NCI-H345 (cell line): ENCODE results near the gene PALS2.

ENCODE experiments used
- DNase-seq: peaks from one replicate; lab custom pipeline; 2025; lab: John Stamatoyannopoulos, UW

Gene PALS2

GRCh38 chr7:24591152-24591551, 17.9 kb downstream of the PALS2 start:
- no peak for DNase-seq

- no peak for DNase-seq
Measured at GRCh38 chr7:24595671-24596418, 22.6 kb downstream of the PALS2 start.

GRCh38 chr7:24597014-24597413, 23.8 kb downstream of the PALS2 start:
- DNase-seq, result no peak

GRCh38 chr7:24601600-24601999, 28.3 kb downstream of the PALS2 start:
- DNase-seq, result no peak

GRCh38 chr7:24602860-24603456, 29.7 kb downstream of the PALS2 start:
- no peak for DNase-seq

- DNase-seq, result no peak
Measured at GRCh38 chr7:24604630-24605029, 31.4 kb downstream of the PALS2 start.

GRCh38 chr7:24608504-24608903, 35.3 kb downstream of the PALS2 start:
- DNase-seq, result no peak

GRCh38 chr7:24609059-24609458, 35.8 kb downstream of the PALS2 start:
- no peak for DNase-seq

- DNase-seq, result no peak
Measured at GRCh38 chr7:24609570-24609969, 36.3 kb downstream of the PALS2 start.

GRCh38 chr7:24611130-24611529, 37.9 kb downstream of the PALS2 start:
- no peak for DNase-seq

GRCh38 chr7:24617957-24618616, 44.8 kb downstream of the PALS2 start:
- DNase-seq, result no peak

GRCh38 chr7:24619978-24620377, 46.7 kb downstream of the PALS2 start:
- no peak for DNase-seq

GRCh38 chr7:24622646-24623182, 49.5 kb downstream of the PALS2 start:
- DNase-seq, result no peak
